H1 (cell line): ENCODE data around the gene FAM3B. TPM values are rescaled to one million over a fixed set of nuclear protein-coding genes. Genes with fewer than 3 reads are reported as not detected.

Experiments
- CTCF ChIA-PET: fragments of 300-600 bp; sonication (Branson Sonifier 250); formaldehyde crosslinking; loops from one replicate; lab custom pipeline; 2021; ENCODE audit not compliant: partially characterized antibody; lab: Charles Lee
- POLR2A ChIA-PET: fragments of 300-600 bp; sonication (Branson Sonifier 250); formaldehyde crosslinking; loops from one replicate; lab custom pipeline; 2021; ENCODE audit warnings: inconsistent platforms; ENCODE audit not compliant: partially characterized antibody; lab: Charles Lee
- DNase-seq, 2 experiments: peaks; one replicate each; pipeline versions ENCODE4 v3.0.0 to v3.0.0-alpha.2; 2010 to 2022; ENCODE audit warnings: low spot score in 2 of 2, low read depth in 1 of 2, mixed read lengths in 1 of 2
- FAIRE-seq: peaks from 2 replicates; lab custom pipeline; 2011; peaks lifted over from hg19 to GRCh38; lab: Jason Lieb, UNC
- H2AFZ ChIP-seq: 2 replicates; pipeline ENCODE4 v1.8.1; 2012; ENCODE audit warnings: low read length, inconsistent platforms
- H2AK5ac ChIP-seq: 2 replicates; pipeline ENCODE4 v1.6.1; 2013; ENCODE audit warnings: low read depth, low read length
- H2BK120ac ChIP-seq: replicated peaks from 2 replicates; pipeline ENCODE3; 2013; ENCODE audit warnings: low read depth, low read length, inconsistent platforms
- H2BK12ac ChIP-seq: 2 replicates; pipeline ENCODE4 v1.6.1; 2013; ENCODE audit warnings: low read depth, low read length
- H2BK15ac ChIP-seq: 2 replicates; pipeline ENCODE4 v1.6.1; 2013; ENCODE audit warnings: low read length
- H2BK20ac ChIP-seq: 2 replicates; pipeline ENCODE4 v1.6.1; 2013; ENCODE audit warnings: low read length
- H2BK5ac ChIP-seq: 2 replicates; pipeline ENCODE4 v1.6.1; 2013; ENCODE audit warnings: low read depth, low read length
- H3K14ac ChIP-seq: 2 replicates; pipeline ENCODE4 v1.6.1; 2013; ENCODE audit warnings: inconsistent platforms; ENCODE audit not compliant: insufficient read length
- H3K18ac ChIP-seq: 2 replicates; pipeline ENCODE4 v1.6.1; 2013; ENCODE audit warnings: low read length; ENCODE audit errors: extremely low read depth
- H3K23ac ChIP-seq: 2 replicates; pipeline ENCODE4 v1.6.1; 2013; ENCODE audit warnings: inconsistent platforms; ENCODE audit not compliant: insufficient read length
- H3K23me2 ChIP-seq: 2 replicates; pipeline ENCODE4 v1.6.1; 2013; ENCODE audit warnings: low read depth, low read length
- H3K27ac ChIP-seq: 2 replicates; pipeline ENCODE4 v1.6.1; 2011; ENCODE audit warnings: low read depth, low read length, inconsistent platforms
- H3K27me3 ChIP-seq, 4 experiments: replicated peaks in 1 of 4; 1 replicate in 1 of 4; 2 replicates in 3 of 4; pipeline versions ENCODE4 v1.6.1 to v1.8.1; 2011 to 2013; ENCODE audit warnings: low read length in 3 of 4, mild to moderate bottlenecking in 3 of 4, inconsistent platforms in 2 of 4, mixed read lengths in 2 of 4, moderate library complexity in 1 of 4; ENCODE audit not compliant: control insufficient read depth in 3 of 4, insufficient read depth in 3 of 4; ENCODE audit errors: extremely low read depth in 1 of 4
- H3K36me3 ChIP-seq, 4 experiments: 2 replicates each; pipeline versions ENCODE4 v1.6.1 to v1.8.1; 2011 to 2013; ENCODE audit warnings: mild to moderate bottlenecking in 4 of 4, low read length in 3 of 4, moderate library complexity in 2 of 4, control low read depth in 1 of 4, inconsistent platforms in 1 of 4; ENCODE audit not compliant: insufficient read depth in 4 of 4, control insufficient read depth in 2 of 4
- H3K4ac ChIP-seq: replicated peaks from 2 replicates; pipeline ENCODE3; 2013; ENCODE audit warnings: low read length, low read depth, mixed read lengths, inconsistent platforms; ENCODE audit not compliant: insufficient read length
- H3K4me1 ChIP-seq, 4 experiments: replicated peaks in 1 of 4; 1 replicate in 1 of 4; 2 replicates in 3 of 4; pipeline versions ENCODE4 v1.6.1 to v1.8.1; 2011 to 2013; ENCODE audit warnings: low read length in 3 of 4, inconsistent platforms in 2 of 4, mixed read lengths in 1 of 4; ENCODE audit not compliant: insufficient read depth in 4 of 4, control insufficient read depth in 3 of 4
- H3K4me2 ChIP-seq, 2 experiments: 2 replicates each; pipeline versions ENCODE4 v1.6.1 to v1.8.1; 2011 to 2013; ENCODE audit warnings: low read depth in 2 of 2, low read length in 2 of 2, control low read depth in 1 of 2, inconsistent platforms in 1 of 2, mild to moderate bottlenecking in 1 of 2; ENCODE audit not compliant: insufficient read depth in 1 of 2
- H3K4me3 ChIP-seq, 4 experiments: fragments of 200-600, 300-600 bp in 1 of 4; sonication (generic), shearing (Covaris generic), sonication (Bioruptor Twin) in 1 of 4; 2 replicates each; pipeline versions ENCODE4 v1.5.1 to v1.8.1; 2011 to 2016; ENCODE audit warnings: low read length in 4 of 4, low read depth in 3 of 4, control low read depth in 2 of 4, inconsistent platforms in 2 of 4, mild to moderate bottlenecking in 2 of 4, mixed read lengths in 1 of 4, moderate library complexity in 1 of 4; ENCODE audit not compliant: insufficient read depth in 2 of 4; ENCODE audit errors: extremely low read depth in 1 of 4
- H3K56ac ChIP-seq: replicated peaks from 2 replicates; pipeline ENCODE3; 2013; ENCODE audit warnings: low read depth, mild to moderate bottlenecking, mixed read lengths, low read length, inconsistent platforms; ENCODE audit not compliant: insufficient read length
- H3K79me1 ChIP-seq: 2 replicates; pipeline ENCODE4 v1.6.1; 2013; ENCODE audit warnings: low read depth, low read length, control low read depth
- H3K79me2 ChIP-seq, 2 experiments: 2 replicates each; pipeline versions ENCODE4 v1.6.1 to v1.8.1; 2012 to 2013; ENCODE audit warnings: low read length in 2 of 2, mild to moderate bottlenecking in 2 of 2, inconsistent platforms in 1 of 2; ENCODE audit not compliant: insufficient read depth in 2 of 2, control insufficient read depth in 1 of 2
- H3K9ac ChIP-seq, 4 experiments: replicated peaks in 1 of 4; 1 replicate in 1 of 4; 2 replicates in 3 of 4; pipeline versions ENCODE4 v1.6.1 to v1.8.1; 2011 to 2013; ENCODE audit warnings: low read depth in 3 of 4, low read length in 3 of 4, control low read depth in 2 of 4, mild to moderate bottlenecking in 2 of 4, moderate library complexity in 2 of 4, inconsistent platforms in 1 of 4; ENCODE audit errors: extremely low read depth in 1 of 4
- H3K9me3 ChIP-seq, 2 experiments: 2 replicates each; pipeline versions ENCODE4 v1.6.1 to v1.8.1; 2012 to 2013; ENCODE audit warnings: mild to moderate bottlenecking in 2 of 2, moderate library complexity in 2 of 2, control low read depth in 1 of 2, inconsistent platforms in 1 of 2, low read depth in 1 of 2, low read length in 1 of 2, mixed read lengths in 1 of 2; ENCODE audit not compliant: insufficient read depth in 2 of 2
- H4K20me1 ChIP-seq, 2 experiments: replicated peaks in 1 of 2; 2 replicates each; pipeline versions ENCODE3 to v1.8.1; 2011 to 2013; ENCODE audit warnings: inconsistent platforms in 2 of 2, low read length in 2 of 2, mild to moderate bottlenecking in 1 of 2; ENCODE audit not compliant: insufficient read depth in 2 of 2, control insufficient read depth in 1 of 2
- H4K5ac ChIP-seq: 2 replicates; pipeline ENCODE4 v1.6.1; 2013; ENCODE audit warnings: low read length, low read depth, mixed read lengths, inconsistent platforms; ENCODE audit not compliant: insufficient read length
- H4K8ac ChIP-seq: 2 replicates; pipeline ENCODE4 v1.8.0; 2013; ENCODE audit warnings: mild to moderate bottlenecking, moderate library complexity, low read length, inconsistent platforms; ENCODE audit not compliant: insufficient read depth; ENCODE audit errors: extremely low read depth
- H4K91ac ChIP-seq: replicated peaks from 2 replicates; pipeline ENCODE3; 2013; ENCODE audit warnings: low read length, mixed read lengths, inconsistent platforms; ENCODE audit not compliant: insufficient read length
- CTBP2 ChIP-seq: IDR thresholded peaks from 2 replicates; pipeline ENCODE4 v1.7.0; 2011; ENCODE audit warnings: borderline replicate concordance, mild to moderate bottlenecking, moderate library complexity, mixed read lengths, low read length; ENCODE audit not compliant: insufficient read depth, insufficient read length
- MAFK ChIP-seq: IDR thresholded peaks from 2 replicates; pipeline ENCODE4 v1.6.1; 2012; ENCODE audit warnings: low read depth, mild to moderate bottlenecking, improper control_type of control experiment, low read length
- NANOG ChIP-seq: IDR thresholded peaks from 2 replicates; pipeline ENCODE4 v1.6.1; 2011; ENCODE audit warnings: low read length, low read depth, mild to moderate bottlenecking, inconsistent platforms; ENCODE audit not compliant: insufficient read depth, poor library complexity, severe bottlenecking
- PHF8 ChIP-seq: fragments of 200-600 bp; sonication (generic); conservative IDR thresholded peaks from 2 replicates; pipeline ENCODE4 v1.7.1; 2012; ENCODE audit warnings: low read depth, mild to moderate bottlenecking, inconsistent platforms, low read length, moderate library complexity
- POU5F1 ChIP-seq: IDR thresholded peaks from 2 replicates; pipeline ENCODE4 v1.6.1; 2011; ENCODE audit warnings: low read depth, mild to moderate bottlenecking, low read length, moderate library complexity
- RBBP5 ChIP-seq: IDR thresholded peaks from 2 replicates; pipeline ENCODE4 v1.7.1; 2012; ENCODE audit warnings: low read depth, mild to moderate bottlenecking, inconsistent platforms, low read length, moderate library complexity, borderline replicate concordance
- SP2 ChIP-seq: IDR thresholded peaks from 2 replicates; pipeline ENCODE4 v1.6.1; 2012; ENCODE audit warnings: mild to moderate bottlenecking, low read length, inconsistent platforms
- TAF1 ChIP-seq: IDR thresholded peaks from 2 replicates; pipeline ENCODE4 v1.6.1; 2011; ENCODE audit warnings: mild to moderate bottlenecking, low read depth, low read length
- YY1 ChIP-seq: IDR thresholded peaks from 2 replicates; pipeline ENCODE4 v1.6.1; 2011; ENCODE audit warnings: low read depth, mild to moderate bottlenecking, low read length
- WGBS, 2 experiments: shearing (Covaris generic) in 1 of 2; methylation state at CpG; one replicate each; pipeline versions ENCODE4 v1.1.6 to v1.1.7; 2013 to 2015; ENCODE audit warnings: low lambda C conversion rate in 2 of 2, mixed read lengths in 2 of 2, inconsistent platforms in 1 of 2, low coverage in 1 of 2, missing lambda C conversion rate in 1 of 2; ENCODE audit not compliant: insufficient replicate concordance in 2 of 2, insufficient coverage in 1 of 2, insufficient read length in 1 of 2; ENCODE audit errors: extremely low coverage in 1 of 2, missing lambda C conversion rate in 1 of 2; 5-methylcytosine and 5-hydroxymethylcytosine counted together
- polyA plus RNA-seq, 7 experiments: library from polyadenylated mRNA; depleted of rRNA in 3 of 7; stranded (reverse) in 5 of 7; unstranded in 2 of 7; fragments of >200 nt in 5 of 7; fragments of 200-250 nt in 2 of 7; gene quantifications; 1 replicate in 5 of 7; 2 replicates in 1 of 7; 4 replicates in 1 of 7; pipeline versions ENCODE4 v1.2.1 to v1.2.3, GENCODE V29; 2011 to 2013; ENCODE audit warnings: missing spikeins in 2 of 7, mixed read lengths in 2 of 7
- total RNA-seq: library from RNA; stranded (reverse); fragmentation: NEBNext Ultra II Directional; extraction: Animal tissue kit (Norgen Biotek cat#: 25700); gene quantifications from 2 replicates; pipeline ENCODE4 v1.2.1, GENCODE V29; 2021
- TF ChIP-seq, protein P1 (sequence below): IDR thresholded peaks from 2 replicates; pipeline ENCODE4 v1.6.1; 2012; ENCODE audit warnings: inconsistent platforms
- TF ChIP-seq, protein P2 (sequence below), 3 experiments: IDR thresholded peaks; 1 replicate in 2 of 3; 2 replicates in 1 of 3; pipeline versions ENCODE4 v1.5.1 to v1.6.1; 2011; ENCODE audit warnings: low read length in 3 of 3, mild to moderate bottlenecking in 3 of 3, inconsistent platforms in 2 of 3, low read depth in 1 of 3, moderate library complexity in 1 of 3; ENCODE audit not compliant: insufficient read depth in 1 of 3; ENCODE audit errors: control extremely low read depth in 1 of 3

FAM3B gene
- total and polyA plus RNA-seq, 2 of the 8 experiments (the other 6 are each of a cell fraction or from before 2014, with no cell fraction given), result 2.0 TPM

DNA sequence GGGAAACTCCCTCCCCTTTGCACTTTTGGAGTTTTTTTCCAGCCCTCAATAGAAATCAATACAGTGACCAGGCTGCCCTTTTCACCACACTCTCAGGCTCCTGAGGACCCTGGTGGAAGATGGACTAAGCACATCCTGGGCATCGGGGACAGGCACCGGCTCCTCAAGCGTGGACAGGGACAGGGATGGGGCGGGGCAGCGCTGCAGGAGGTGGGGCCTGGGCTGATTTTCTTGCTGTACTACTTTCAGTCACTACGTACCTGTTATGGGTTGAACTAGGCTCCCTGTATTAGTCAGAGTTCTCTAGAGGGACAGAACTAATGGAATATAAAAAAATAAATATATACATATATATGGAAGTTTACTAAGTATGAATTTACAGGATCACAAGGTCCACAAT is 47.7 kb downstream of the FAM3B start:
- Histone ChIP-seq H3K9me3 (no peaks in the 10 kb centered on the region), H3K9ac (no peak overlapping the region), H4K91ac (no peak overlapping the region), H2BK120ac (no peak overlapping the region), H3K23ac (no peak overlapping the region), H3K4ac (no peak overlapping the region), H3K4me2 (no peak overlapping the region), H3K4me1 (peaks cover 0 to 13% (median 5%) of the 10 kb centered on the region in 4 experiments; a peak in 5 of 7 replicates), H2AK5ac (no peak overlapping the region), H4K5ac (no peak overlapping the region), H2BK15ac (no peak overlapping the region), H3K36me3 (no peaks in the 10 kb centered on the region), H3K23me2 (no peaks in the 10 kb centered on the region; the same call in 1 of the 2 replicates), H3K27ac (no peak overlapping the region), H3K18ac (no peak overlapping the region), H3K4me3 (no peak overlapping the region), H3K27me3 (peaks cover 0 to 1% (median 0%) of the 10 kb centered on the region in 4 experiments; a peak in 2 of 7 replicates), H2AFZ (no peak overlapping the region), H3K56ac (no peak overlapping the region), H2BK12ac (no peak overlapping the region), H3K14ac (no peak overlapping the region), H3K79me1 (no peaks in the 10 kb centered on the region), H4K8ac (no peak overlapping the region), H3K79me2 (no peaks in the 10 kb centered on the region), H4K20me1 (no peaks in the 10 kb centered on the region), H2BK20ac (no peak overlapping the region), H2BK5ac (no peak overlapping the region)
- 88% methylated on average over 6 of the region's 6 CpGs; no CpG with 5 or more reads in 1 of the 2 experiments for WGBS, 2 experiments
- ChIA-PET CTCF (interaction anchor here (9.6 kb wide), 1 partner anchor 80 kb away, joined by 72 read pairs; no protein-coding TSS in a partner anchor), POLR2A (no interaction called here)
- DNase-seq (no peak), FAIRE-seq (no peak)
- TF ChIP-seq, protein P1, sequence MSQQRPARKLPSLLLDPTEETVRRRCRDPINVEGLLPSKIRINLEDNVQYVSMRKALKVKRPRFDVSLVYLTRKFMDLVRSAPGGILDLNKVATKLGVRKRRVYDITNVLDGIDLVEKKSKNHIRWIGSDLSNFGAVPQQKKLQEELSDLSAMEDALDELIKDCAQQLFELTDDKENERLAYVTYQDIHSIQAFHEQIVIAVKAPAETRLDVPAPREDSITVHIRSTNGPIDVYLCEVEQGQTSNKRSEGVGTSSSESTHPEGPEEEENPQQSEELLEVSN, result no peak
- TF ChIP-seq PHF8 (no peak), CTBP2 (no peak), RBBP5 (no peak), SP2 (no peak), YY1 (no peak), MAFK (no peak), NANOG (no peak), TAF1 (no peak), POU5F1 (no peak)
- TF ChIP-seq, protein P2, sequence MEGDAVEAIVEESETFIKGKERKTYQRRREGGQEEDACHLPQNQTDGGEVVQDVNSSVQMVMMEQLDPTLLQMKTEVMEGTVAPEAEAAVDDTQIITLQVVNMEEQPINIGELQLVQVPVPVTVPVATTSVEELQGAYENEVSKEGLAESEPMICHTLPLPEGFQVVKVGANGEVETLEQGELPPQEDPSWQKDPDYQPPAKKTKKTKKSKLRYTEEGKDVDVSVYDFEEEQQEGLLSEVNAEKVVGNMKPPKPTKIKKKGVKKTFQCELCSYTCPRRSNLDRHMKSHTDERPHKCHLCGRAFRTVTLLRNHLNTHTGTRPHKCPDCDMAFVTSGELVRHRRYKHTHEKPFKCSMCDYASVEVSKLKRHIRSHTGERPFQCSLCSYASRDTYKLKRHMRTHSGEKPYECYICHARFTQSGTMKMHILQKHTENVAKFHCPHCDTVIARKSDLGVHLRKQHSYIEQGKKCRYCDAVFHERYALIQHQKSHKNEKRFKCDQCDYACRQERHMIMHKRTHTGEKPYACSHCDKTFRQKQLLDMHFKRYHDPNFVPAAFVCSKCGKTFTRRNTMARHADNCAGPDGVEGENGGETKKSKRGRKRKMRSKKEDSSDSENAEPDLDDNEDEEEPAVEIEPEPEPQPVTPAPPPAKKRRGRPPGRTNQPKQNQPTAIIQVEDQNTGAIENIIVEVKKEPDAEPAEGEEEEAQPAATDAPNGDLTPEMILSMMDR (IDR thresholded peaks at IDR 0.05; ENCODE audit: control extremely low read depth in 1 of 3, insufficient read depth in 1 of 3, low read depth in 1 of 3, low read length in 3 of 3), result no peak
